ENCODE measurements around the gene FOXP2.

- no peak for TF ChIP-seq SP1 (CRISPR knock-in tag; conservative IDR thresholded peaks at IDR 0.05)
- TF ChIP-seq, protein P1, sequence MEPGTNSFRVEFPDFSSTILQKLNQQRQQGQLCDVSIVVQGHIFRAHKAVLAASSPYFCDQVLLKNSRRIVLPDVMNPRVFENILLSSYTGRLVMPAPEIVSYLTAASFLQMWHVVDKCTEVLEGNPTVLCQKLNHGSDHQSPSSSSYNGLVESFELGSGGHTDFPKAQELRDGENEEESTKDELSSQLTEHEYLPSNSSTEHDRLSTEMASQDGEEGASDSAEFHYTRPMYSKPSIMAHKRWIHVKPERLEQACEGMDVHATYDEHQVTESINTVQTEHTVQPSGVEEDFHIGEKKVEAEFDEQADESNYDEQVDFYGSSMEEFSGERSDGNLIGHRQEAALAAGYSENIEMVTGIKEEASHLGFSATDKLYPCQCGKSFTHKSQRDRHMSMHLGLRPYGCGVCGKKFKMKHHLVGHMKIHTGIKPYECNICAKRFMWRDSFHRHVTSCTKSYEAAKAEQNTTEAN (CRISPR knock-in tag; IDR thresholded peaks at IDR 0.05), result no peak
- TF ChIP-seq TP53 (CRISPR knock-in tag; IDR thresholded peaks at IDR 0.05), result no peak
- no peak for TF ChIP-seq CTCF (IDR thresholded peaks at IDR 0.05)
- no peak for TF ChIP-seq NR2C2 (CRISPR knock-in tag; IDR thresholded peaks at IDR 0.05)
- no peak for TF ChIP-seq JUN (CRISPR knock-in tag; IDR thresholded peaks at IDR 0.05)
- no peak for TF ChIP-seq NFYB (CRISPR knock-in tag; conservative IDR thresholded peaks at IDR 0.05; ENCODE audit: low read depth)
- TF ChIP-seq, protein P2, sequence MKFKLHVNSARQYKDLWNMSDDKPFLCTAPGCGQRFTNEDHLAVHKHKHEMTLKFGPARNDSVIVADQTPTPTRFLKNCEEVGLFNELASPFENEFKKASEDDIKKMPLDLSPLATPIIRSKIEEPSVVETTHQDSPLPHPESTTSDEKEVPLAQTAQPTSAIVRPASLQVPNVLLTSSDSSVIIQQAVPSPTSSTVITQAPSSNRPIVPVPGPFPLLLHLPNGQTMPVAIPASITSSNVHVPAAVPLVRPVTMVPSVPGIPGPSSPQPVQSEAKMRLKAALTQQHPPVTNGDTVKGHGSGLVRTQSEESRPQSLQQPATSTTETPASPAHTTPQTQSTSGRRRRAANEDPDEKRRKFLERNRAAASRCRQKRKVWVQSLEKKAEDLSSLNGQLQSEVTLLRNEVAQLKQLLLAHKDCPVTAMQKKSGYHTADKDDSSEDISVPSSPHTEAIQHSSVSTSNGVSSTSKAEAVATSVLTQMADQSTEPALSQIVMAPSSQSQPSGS (CRISPR knock-in tag; IDR thresholded peaks at IDR 0.05; ENCODE audit: borderline replicate concordance, low read depth), result no peak
- no peak for TF ChIP-seq MXD4 (CRISPR knock-in tag; IDR thresholded peaks at IDR 0.05; ENCODE audit: borderline replicate concordance)
- TF ChIP-seq E2F4 (CRISPR knock-in tag; IDR thresholded peaks at IDR 0.05; ENCODE audit: borderline replicate concordance, low read depth), result no peak
- TF ChIP-seq AFF4 (CRISPR knock-in tag; IDR thresholded peaks at IDR 0.05; ENCODE audit: borderline replicate concordance), result no peak
- no peak for TF ChIP-seq ZNF671 (CRISPR knock-in tag; IDR thresholded peaks at IDR 0.05)
- TF ChIP-seq KAT7 (CRISPR knock-in tag; IDR thresholded peaks at IDR 0.05; ENCODE audit: borderline replicate concordance), result no peak
Observed at GRCh38 chr7:114527589-114527988, 113.0 kb downstream of the FOXP2 start.

Data from WTC11 (cell line).